Mesenteric fat pad (tissue), 1 donor: ENCODE measurements around the gene RRM1. TPM values are rescaled to one million over a fixed set of nuclear protein-coding genes. Genes with fewer than 3 reads are reported as not detected.

Experiments used
- DNase-seq: peaks from one replicate; pipeline ENCODE4 v3.0.0-alpha.2; 2020; ENCODE audit warnings: low spot score
- total RNA-seq: library from RNA; stranded (reverse); fragmentation: NEBNext Ultra II Directional; extraction: Animal tissue kit (Norgen Biotek cat#: 25700); gene quantifications from one replicate; pipeline ENCODE4 v1.2.1, GENCODE V29; 2021
- donor health status: DM: yes; HTN: yes; CAD: no.

The RRM1 gene
- total RNA-seq, 1 donor from 2014 or later: 24.5 TPM

DNA sequence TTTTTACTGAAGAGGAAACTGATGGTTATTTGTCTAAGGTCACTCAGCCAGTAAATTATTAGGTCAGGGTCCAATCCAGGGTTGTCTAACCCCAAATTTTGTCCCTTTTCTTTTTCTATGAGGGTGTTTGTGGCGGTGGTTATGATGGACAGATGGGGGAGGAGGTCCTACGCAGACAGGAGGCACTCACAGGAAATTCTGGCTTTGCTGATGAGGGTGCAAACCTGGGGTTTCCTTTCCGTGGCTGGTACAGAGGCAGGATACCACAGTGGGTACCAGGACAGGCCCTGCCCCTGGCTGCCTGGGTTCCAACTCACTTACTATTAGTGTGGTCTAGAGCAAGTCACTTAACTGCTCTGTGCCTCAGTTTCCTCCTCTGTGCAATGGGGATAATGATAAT is 91.0 kb downstream of the RRM1 start:
- no peak for DNase-seq

DNA sequence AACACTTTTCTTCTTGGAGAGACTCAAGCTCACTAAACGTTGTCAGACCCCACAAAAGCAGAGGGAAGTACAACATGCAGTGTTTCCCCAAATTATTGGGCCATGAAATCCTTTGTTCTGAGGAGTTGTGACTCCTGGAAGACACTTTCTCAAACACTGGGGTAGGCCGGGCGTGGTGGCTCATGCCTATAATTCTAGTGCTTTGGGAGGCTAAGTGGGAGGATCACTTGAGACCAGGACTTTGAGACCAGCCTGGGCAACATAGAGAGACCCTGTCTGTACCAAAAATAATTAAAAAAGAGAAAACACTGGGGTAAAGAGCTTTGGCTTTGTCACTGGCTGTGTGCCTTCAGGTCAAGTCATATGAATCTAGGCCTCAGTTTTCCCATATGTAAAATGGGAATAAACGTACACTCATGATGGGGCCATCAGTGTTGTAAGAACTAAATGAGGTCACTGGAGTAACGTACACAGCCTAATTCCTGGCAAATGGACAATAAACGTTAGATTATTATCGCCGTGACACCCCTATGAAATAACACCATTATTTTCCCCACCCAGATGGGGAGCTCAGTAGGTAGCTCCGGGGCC is 92.0 kb downstream of the RRM1 start:
- no peak for DNase-seq

DNA sequence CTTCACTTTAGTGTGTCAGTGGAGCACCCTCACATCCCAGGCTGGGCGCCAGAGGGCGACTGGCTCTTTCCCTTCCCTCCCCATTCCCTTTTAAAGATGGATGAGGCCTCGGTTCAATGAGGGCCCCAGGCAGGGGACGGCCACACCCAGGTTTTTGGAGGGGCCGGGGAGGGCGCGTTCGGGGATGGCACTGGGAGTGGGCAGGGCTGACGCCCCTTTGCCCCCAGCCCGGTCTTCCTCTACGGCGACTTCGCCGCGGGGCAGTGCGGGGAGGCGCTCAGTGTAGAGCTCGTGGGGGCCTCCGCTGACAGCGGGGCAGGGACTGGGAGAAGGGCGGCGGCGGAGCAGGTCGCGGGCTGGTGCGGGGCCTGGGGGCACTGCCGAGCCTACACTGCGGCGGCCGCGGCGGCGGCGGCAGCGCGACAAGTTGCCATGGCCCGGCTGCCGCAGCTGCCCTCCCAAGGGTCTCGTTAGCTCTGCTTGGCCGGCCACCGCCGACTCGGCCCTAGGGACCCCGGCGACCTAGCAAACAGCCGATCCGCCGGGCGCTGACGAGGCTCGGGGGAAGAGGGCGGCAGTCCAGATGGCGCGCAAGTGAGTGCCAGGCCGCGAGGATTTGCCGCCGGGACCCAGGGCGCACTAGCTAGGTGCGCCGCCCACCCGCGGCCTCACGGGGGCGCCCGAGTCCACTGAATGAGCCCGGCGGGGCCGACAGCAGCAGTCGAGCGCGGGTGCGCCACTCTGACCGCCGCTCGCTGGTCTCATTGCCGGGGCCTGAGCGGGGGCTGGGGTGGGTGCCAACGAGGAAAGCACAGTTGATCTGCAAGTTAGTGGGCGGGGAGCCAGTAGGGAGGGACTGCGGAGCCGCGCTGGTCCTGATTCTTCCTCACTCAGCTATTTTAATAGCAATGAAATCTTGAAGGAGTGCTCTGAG is 92.7 kb downstream of the RRM1 start:
- peak; percentile 97 for DNase-seq

Other genes starting within 250 kb of the RRM1 start
- gene STIM1, start 239.1 kb upstream of the RRM1 start, total RNA-seq: 125 TPM